Fibroblast of pulmonary artery (primary cell): ENCODE measurements around the gene DGKE.

ENCODE experiments used
- DNase-seq: peaks from one replicate; pipeline ENCODE4 v3.0.0-alpha.2; 2010; ENCODE audit warnings: low read depth
- H3K4me3 ChIP-seq: replicated peaks from 2 replicates; pipeline ENCODE4 v1.5.1; 2011; ENCODE audit warnings: low read depth, mild to moderate bottlenecking, control low read depth, low read length, moderate library complexity
- CTCF ChIP-seq: IDR thresholded peaks from 2 replicates; pipeline ENCODE4 v1.5.1; 2011; ENCODE audit warnings: mild to moderate bottlenecking, control low read depth, low read length, inconsistent platforms; ENCODE audit errors: missing control alignments

Gene DGKE

GRCh38 chr17:56842577-56842976 lies 8.6 kb downstream of the DGKE start:
- DNase-seq = no peak
- no peak overlapping the region for H3K4me3 ChIP-seq
- TF ChIP-seq CTCF = no peak

- TF ChIP-seq CTCF = no peak
- H3K4me3 ChIP-seq = no peak overlapping the region
- no peak for DNase-seq
Measured at GRCh38 chr17:56845934-56846333, 12.0 kb downstream of the DGKE start.

- no peak for TF ChIP-seq CTCF
- no peak for DNase-seq
- H3K4me3 ChIP-seq = no peak overlapping the region
Measured at GRCh38 chr17:56847106-56847505, 13.2 kb downstream of the DGKE start.

GRCh38 chr17:56849131-56849530 lies 15.2 kb downstream of the DGKE start:
- no peak overlapping the region for H3K4me3 ChIP-seq
- DNase-seq = no peak
- TF ChIP-seq CTCF = no peak

- no peak overlapping the region for H3K4me3 ChIP-seq
- no peak for DNase-seq
- no peak for TF ChIP-seq CTCF
Measured at GRCh38 chr17:56850591-56850990, 16.6 kb downstream of the DGKE start.

GRCh38 chr17:56851008-56851407 lies 17.1 kb downstream of the DGKE start:
- no peak for DNase-seq
- no peak overlapping the region for H3K4me3 ChIP-seq
- no peak for TF ChIP-seq CTCF

GRCh38 chr17:56861899-56862298 lies 27.9 kb downstream of the DGKE start:
- no peak overlapping the region for H3K4me3 ChIP-seq
- no peak for DNase-seq
- no peak for TF ChIP-seq CTCF
